ENCODE measurements around the gene STXBP4. TPM values are rescaled to one million over a fixed set of nuclear protein-coding genes. Genes with fewer than 3 reads are reported as not detected.

Gene STXBP4
- polyA plus RNA-seq, 1 of the 3 experiments (the other 2 are of a cell fraction): 2.8 TPM

DNA sequence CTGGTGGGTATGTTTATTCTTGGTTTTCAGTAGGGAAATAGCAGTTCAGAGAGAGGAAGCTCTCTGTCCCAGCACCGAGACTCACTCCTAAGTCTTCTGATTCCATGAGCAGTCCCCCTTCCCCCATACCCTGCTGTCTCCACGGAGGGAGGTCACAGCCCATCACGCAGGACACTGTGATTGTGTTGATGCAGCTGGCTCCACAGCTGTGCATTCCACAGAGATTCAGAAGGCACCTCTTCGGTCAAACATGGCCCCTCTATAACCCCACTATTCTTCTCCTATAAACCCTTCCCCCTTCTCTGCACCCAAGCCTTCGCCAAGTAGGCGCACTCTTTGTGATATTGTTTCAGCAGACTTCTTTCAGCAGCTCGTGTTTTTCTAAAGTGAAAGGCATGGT is 191.9 kb downstream of the STXBP4 start (continued):
- TF ChIP-seq GABPA (IDR thresholded peaks at IDR 0.05; ENCODE audit: low read depth) (no peak), RFX5 (IDR thresholded peaks at IDR 0.05; ENCODE audit: low read length) (no peak)
- TF ChIP-seq, protein P1, sequence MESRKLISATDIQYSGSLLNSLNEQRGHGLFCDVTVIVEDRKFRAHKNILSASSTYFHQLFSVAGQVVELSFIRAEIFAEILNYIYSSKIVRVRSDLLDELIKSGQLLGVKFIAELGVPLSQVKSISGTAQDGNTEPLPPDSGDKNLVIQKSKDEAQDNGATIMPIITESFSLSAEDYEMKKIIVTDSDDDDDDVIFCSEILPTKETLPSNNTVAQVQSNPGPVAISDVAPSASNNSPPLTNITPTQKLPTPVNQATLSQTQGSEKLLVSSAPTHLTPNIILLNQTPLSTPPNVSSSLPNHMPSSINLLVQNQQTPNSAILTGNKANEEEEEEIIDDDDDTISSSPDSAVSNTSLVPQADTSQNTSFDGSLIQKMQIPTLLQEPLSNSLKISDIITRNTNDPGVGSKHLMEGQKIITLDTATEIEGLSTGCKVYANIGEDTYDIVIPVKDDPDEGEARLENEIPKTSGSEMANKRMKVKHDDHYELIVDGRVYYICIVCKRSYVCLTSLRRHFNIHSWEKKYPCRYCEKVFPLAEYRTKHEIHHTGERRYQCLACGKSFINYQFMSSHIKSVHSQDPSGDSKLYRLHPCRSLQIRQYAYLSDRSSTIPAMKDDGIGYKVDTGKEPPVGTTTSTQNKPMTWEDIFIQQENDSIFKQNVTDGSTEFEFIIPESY (IDR thresholded peaks at IDR 0.05; ENCODE audit: borderline replicate concordance, low read depth): no peak

DNA sequence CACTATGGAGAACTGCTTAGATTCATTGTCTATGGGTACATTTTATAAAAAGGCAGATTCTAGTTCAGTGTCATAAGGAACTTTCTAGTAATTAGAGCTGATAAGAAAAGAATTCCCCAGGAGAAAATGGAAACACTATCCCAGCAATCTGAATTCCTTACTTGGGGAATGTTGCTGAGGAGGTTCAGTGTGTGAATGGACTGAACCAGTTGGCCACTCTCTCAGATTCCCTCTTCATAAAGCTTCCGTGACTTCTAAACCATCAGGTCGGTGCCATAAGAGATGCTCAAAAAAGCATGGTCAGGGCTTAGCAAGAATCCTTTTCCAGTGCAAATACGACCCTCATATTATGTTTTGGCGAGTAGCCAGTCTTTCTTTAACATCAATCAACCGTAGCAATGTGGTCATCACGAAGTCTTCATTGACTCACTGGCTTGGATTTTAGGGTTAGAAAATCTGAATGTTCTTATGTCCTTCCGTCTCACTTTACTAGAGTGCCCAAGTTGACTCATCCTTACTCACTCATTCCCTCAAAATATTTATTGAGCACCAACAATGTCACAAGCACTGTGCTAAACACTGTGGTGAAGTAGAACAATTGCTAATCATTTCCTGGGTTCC is 193.5 kb downstream of the STXBP4 start:
- Histone ChIP-seq H3K9me2 (no peaks in the 10 kb centered on the region), H3K27ac (ENCODE audit: low read depth in 2 of 2, low read length in 1 of 2) (peak overlapping the region in 1 of 2 experiments; percentile 51; a peak in 2 of 4 replicates), H3K36me3 (replicated peaks in 1 of 2; ENCODE audit: control insufficient read depth in 1 of 2, insufficient read depth in 2 of 2, low read length in 1 of 2) (no peaks in the 10 kb centered on the region), H3F3A (replicated peaks; ENCODE audit: insufficient read depth) (peaks cover 20% of the 10 kb centered on the region), H3K4me2 (no peak overlapping the region), H3K4me1 (ENCODE audit: control insufficient read depth in 1 of 2, insufficient read depth in 2 of 2, low read depth in 1 of 2, low read length in 1 of 2) (peaks cover 4 to 52% of the 10 kb centered on the region in 2 experiments; a peak in 2 of 4 replicates), H3K27me3 (ENCODE audit: insufficient read depth) (no peaks in the 10 kb centered on the region), H2AFZ (ENCODE audit: low read depth) (no peak overlapping the region), H4K20me1 (ENCODE audit: insufficient read depth) (no peaks in the 10 kb centered on the region), H3K9ac (no peak overlapping the region), H3K79me2 (ENCODE audit: insufficient read depth) (no peaks in the 10 kb centered on the region), H3K4me3 (ENCODE audit: low read depth in 2 of 2, low read length in 1 of 2) (no peak overlapping the region), H3K9me3 (no peaks in the 10 kb centered on the region)
- 35% methylated on average over 7 of the region's 7 CpGs for WGBS (ENCODE audit: low lambda C conversion rate)
- ChIA-PET POLR2A (no interaction called here), CTCF (interaction anchor here (0.6 to 1.4 kb wide), 4 partner anchors 14 to 76 kb away, joined by 3 to 5 read pairs (median 4); no protein-coding TSS in a partner anchor)
- DNase-seq: no peak
- no peak for TF ChIP-seq CHD2 (IDR thresholded peaks at IDR 0.05; ENCODE audit: low read length, partially characterized antibody)
- no peak for TF ChIP-seq ELF1 (IDR thresholded peaks at IDR 0.05)
- no peak for TF ChIP-seq NRF1 (IDR thresholded peaks at IDR 0.05; ENCODE audit: low read depth, low read length)
- no peak for TF ChIP-seq MXI1 (IDR thresholded peaks at IDR 0.05; ENCODE audit: low read depth, low read length)
- TF ChIP-seq, protein P1 (IDR thresholded peaks at IDR 0.05; ENCODE audit: borderline replicate concordance, low read depth): peak; percentile 63; the same call in 1 of the 2 replicates
- TF ChIP-seq, protein P2, sequence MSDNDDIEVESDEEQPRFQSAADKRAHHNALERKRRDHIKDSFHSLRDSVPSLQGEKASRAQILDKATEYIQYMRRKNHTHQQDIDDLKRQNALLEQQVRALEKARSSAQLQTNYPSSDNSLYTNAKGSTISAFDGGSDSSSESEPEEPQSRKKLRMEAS (IDR thresholded peaks at IDR 0.05; ENCODE audit: low read depth): peak; percentile 60; the same call in 1 of the 2 replicates
- peak; percentile 68; the same call in 1 of the 2 replicates for TF ChIP-seq RXRA (IDR thresholded peaks at IDR 0.05; ENCODE audit: borderline replicate concordance, low read depth)
- TF ChIP-seq POLR2AphosphoS5 (IDR thresholded peaks at IDR 0.05; ENCODE audit: low read depth, low read length): no peak
- no peak for TF ChIP-seq YY1 (IDR thresholded peaks at IDR 0.05; ENCODE audit: low read depth)
- TF ChIP-seq, protein P3, sequence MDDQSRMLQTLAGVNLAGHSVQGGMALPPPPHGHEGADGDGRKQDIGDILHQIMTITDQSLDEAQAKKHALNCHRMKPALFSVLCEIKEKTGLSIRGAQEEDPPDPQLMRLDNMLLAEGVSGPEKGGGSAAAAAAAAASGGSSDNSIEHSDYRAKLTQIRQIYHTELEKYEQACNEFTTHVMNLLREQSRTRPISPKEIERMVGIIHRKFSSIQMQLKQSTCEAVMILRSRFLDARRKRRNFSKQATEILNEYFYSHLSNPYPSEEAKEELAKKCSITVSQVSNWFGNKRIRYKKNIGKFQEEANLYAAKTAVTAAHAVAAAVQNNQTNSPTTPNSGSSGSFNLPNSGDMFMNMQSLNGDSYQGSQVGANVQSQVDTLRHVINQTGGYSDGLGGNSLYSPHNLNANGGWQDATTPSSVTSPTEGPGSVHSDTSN (IDR thresholded peaks at IDR 0.05): peak; percentile 89
- no peak for TF ChIP-seq RFX5 (IDR thresholded peaks at IDR 0.05; ENCODE audit: low read length)
- TF ChIP-seq RAD21 (IDR thresholded peaks at IDR 0.05; ENCODE audit: low read length): no peak
- TF ChIP-seq NFIC (IDR thresholded peaks at IDR 0.05; ENCODE audit: borderline replicate concordance): peak; percentile 89
- TF ChIP-seq FOXM1 (IDR thresholded peaks at IDR 0.05; ENCODE audit: low read depth): no peak
- no peak for TF ChIP-seq GATA2 (CRISPR knock-in tag; IDR thresholded peaks at IDR 0.05)
- TF ChIP-seq GABPA (IDR thresholded peaks at IDR 0.05; ENCODE audit: low read depth): no peak
- peak; percentile 17 to 65; a peak in 3 of 4 replicates for TF ChIP-seq EP300 (IDR thresholded peaks at IDR 0.05; ENCODE audit: borderline replicate concordance in 1 of 2, low read depth in 1 of 2, low read length in 1 of 2)
- peak; percentile 97 for TF ChIP-seq FOSL2 (IDR thresholded peaks at IDR 0.05; ENCODE audit: borderline replicate concordance, low read depth)
- TF ChIP-seq SMC3 (IDR thresholded peaks at IDR 0.05; ENCODE audit: low read depth, low read length): no peak
- TF ChIP-seq FOXJ3 (CRISPR knock-in tag; IDR thresholded peaks at IDR 0.05): no peak
- TF ChIP-seq, protein P4, sequence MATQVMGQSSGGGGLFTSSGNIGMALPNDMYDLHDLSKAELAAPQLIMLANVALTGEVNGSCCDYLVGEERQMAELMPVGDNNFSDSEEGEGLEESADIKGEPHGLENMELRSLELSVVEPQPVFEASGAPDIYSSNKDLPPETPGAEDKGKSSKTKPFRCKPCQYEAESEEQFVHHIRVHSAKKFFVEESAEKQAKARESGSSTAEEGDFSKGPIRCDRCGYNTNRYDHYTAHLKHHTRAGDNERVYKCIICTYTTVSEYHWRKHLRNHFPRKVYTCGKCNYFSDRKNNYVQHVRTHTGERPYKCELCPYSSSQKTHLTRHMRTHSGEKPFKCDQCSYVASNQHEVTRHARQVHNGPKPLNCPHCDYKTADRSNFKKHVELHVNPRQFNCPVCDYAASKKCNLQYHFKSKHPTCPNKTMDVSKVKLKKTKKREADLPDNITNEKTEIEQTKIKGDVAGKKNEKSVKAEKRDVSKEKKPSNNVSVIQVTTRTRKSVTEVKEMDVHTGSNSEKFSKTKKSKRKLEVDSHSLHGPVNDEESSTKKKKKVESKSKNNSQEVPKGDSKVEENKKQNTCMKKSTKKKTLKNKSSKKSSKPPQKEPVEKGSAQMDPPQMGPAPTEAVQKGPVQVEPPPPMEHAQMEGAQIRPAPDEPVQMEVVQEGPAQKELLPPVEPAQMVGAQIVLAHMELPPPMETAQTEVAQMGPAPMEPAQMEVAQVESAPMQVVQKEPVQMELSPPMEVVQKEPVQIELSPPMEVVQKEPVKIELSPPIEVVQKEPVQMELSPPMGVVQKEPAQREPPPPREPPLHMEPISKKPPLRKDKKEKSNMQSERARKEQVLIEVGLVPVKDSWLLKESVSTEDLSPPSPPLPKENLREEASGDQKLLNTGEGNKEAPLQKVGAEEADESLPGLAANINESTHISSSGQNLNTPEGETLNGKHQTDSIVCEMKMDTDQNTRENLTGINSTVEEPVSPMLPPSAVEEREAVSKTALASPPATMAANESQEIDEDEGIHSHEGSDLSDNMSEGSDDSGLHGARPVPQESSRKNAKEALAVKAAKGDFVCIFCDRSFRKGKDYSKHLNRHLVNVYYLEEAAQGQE (IDR thresholded peaks at IDR 0.05; ENCODE audit: low read depth, low read length): no peak
- peak; percentile 90 for TF ChIP-seq JUND (IDR thresholded peaks at IDR 0.05)
